Loucy (cell line): ENCODE data around the gene TNK1.

Experiments
- H2AFZ ChIP-seq: fragments of 200-600 bp; sonication (generic); 2 replicates; pipeline ENCODE4 v1.6.0; 2016; ENCODE audit warnings: antibody characterized with exemption, mild to moderate bottlenecking, low read length, moderate library complexity
- H3F3A ChIP-seq: fragments of 200-600 bp; 2 replicates; pipeline ENCODE4 v1.6.0; 2016; ENCODE audit warnings: antibody characterized with exemption, low read depth, mild to moderate bottlenecking
- H3K27me3 ChIP-seq: fragments of 200-600 bp; sonication (generic); 2 replicates; pipeline ENCODE4 v1.6.1; 2014; ENCODE audit warnings: low read length, mild to moderate bottlenecking; ENCODE audit not compliant: insufficient read depth, poor library complexity, severe bottlenecking
- H3K36me3 ChIP-seq: fragments of 200-600 bp; sonication (generic); 2 replicates; pipeline ENCODE4 v1.6.1; 2016; ENCODE audit warnings: low read length; ENCODE audit not compliant: insufficient read depth
- H3K4me1 ChIP-seq: fragments of 200-600 bp; sonication (generic); 2 replicates; pipeline ENCODE4 v1.5.1; 2014; ENCODE audit warnings: low read length, mild to moderate bottlenecking; ENCODE audit not compliant: insufficient read depth, poor library complexity, severe bottlenecking
- H3K4me2 ChIP-seq: fragments of 200-600 bp; sonication (generic); 2 replicates; pipeline ENCODE4 v1.6.0; 2014; ENCODE audit warnings: antibody characterized with exemption, low read length, low read depth, mild to moderate bottlenecking; ENCODE audit not compliant: poor library complexity, severe bottlenecking
- H3K4me3 ChIP-seq: fragments of 200-600 bp; sonication (generic); 2 replicates; pipeline ENCODE4 v1.5.1; 2014; ENCODE audit warnings: low read length, mild to moderate bottlenecking, mixed read lengths; ENCODE audit not compliant: poor library complexity, severe bottlenecking
- H3K79me2 ChIP-seq: fragments of 200-600 bp; sonication (generic); 2 replicates; pipeline ENCODE4 v1.6.1; 2014; ENCODE audit warnings: low read length; ENCODE audit not compliant: insufficient read depth
- H3K9ac ChIP-seq: fragments of 200-600 bp; sonication (generic); 2 replicates; pipeline ENCODE4 v1.6.0; 2014; ENCODE audit warnings: mild to moderate bottlenecking, low read depth, low read length, moderate library complexity; ENCODE audit not compliant: poor library complexity, severe bottlenecking
- H3K9me2 ChIP-seq: fragments of 200-600 bp; sonication (generic); replicated peaks from 2 replicates; pipeline ENCODE4 v1.6.1; 2016; ENCODE audit warnings: low read depth, low read length, mixed read lengths
- H3K9me3 ChIP-seq: fragments of 200-600 bp; sonication (generic); 2 replicates; pipeline ENCODE4 v1.6.1; 2014; ENCODE audit warnings: mild to moderate bottlenecking, antibody characterized with exemption, low read length, low read depth; ENCODE audit not compliant: insufficient read depth
- H4K20me1 ChIP-seq: fragments of 200-600 bp; sonication (generic); 2 replicates; pipeline ENCODE4 v1.6.0; 2014; ENCODE audit warnings: antibody characterized with exemption, low read length, mild to moderate bottlenecking; ENCODE audit not compliant: insufficient read depth, poor library complexity, severe bottlenecking
- CTCF ChIP-seq: fragments of 200-600 bp; sonication (generic); conservative IDR thresholded peaks from 2 replicates; pipeline ENCODE4 v1.5.1; 2014; ENCODE audit warnings: mild to moderate bottlenecking, antibody characterized with exemption, low read length
- EZH2phosphoT487 ChIP-seq: fragments of 200-600 bp; IDR thresholded peaks from 2 replicates; pipeline ENCODE4 v1.6.1; 2018; ENCODE audit warnings: antibody characterized with exemption, mild to moderate bottlenecking, moderate library complexity, borderline replicate concordance

The TNK1 gene

GRCh38 chr17:7408863-7409262 is 28.0 kb downstream of the TNK1 start:
- Histone ChIP-seq H3K9ac (no peak overlapping the region), H3K36me3 (no peaks in the 10 kb centered on the region), H3K4me2 (no peak overlapping the region), H3K9me2 (no peaks in the 10 kb centered on the region), H3K27me3 (no peaks in the 10 kb centered on the region), H3K9me3 (no peaks in the 10 kb centered on the region), H2AFZ (no peak overlapping the region), H4K20me1 (peaks cover 3% of the 10 kb centered on the region), H3F3A (no peaks in the 10 kb centered on the region), H3K79me2 (no peaks in the 10 kb centered on the region), H3K4me3 (no peak overlapping the region), H3K4me1 (peaks cover 11% of the 10 kb centered on the region)
- TF ChIP-seq EZH2phosphoT487 (no peak), CTCF (no peak)

- TF ChIP-seq CTCF (no peak), EZH2phosphoT487 (no peak)
- Histone ChIP-seq H3K4me2 (no peak overlapping the region), H2AFZ (no peak overlapping the region), H3K27me3 (no peaks in the 10 kb centered on the region), H3K9me3 (no peaks in the 10 kb centered on the region), H3F3A (no peaks in the 10 kb centered on the region), H3K4me3 (no peak overlapping the region), H4K20me1 (peaks cover 3% of the 10 kb centered on the region), H3K9me2 (no peaks in the 10 kb centered on the region), H3K9ac (no peak overlapping the region), H3K36me3 (no peaks in the 10 kb centered on the region), H3K4me1 (peaks cover 11% of the 10 kb centered on the region), H3K79me2 (no peaks in the 10 kb centered on the region)
Observed at GRCh38 chr17:7409716-7410115, 28.8 kb downstream of the TNK1 start.

- TF ChIP-seq EZH2phosphoT487, result no peak
- no peaks in the 10 kb centered on the region for H3F3A ChIP-seq
- no peak overlapping the region for H3K9ac ChIP-seq
- H4K20me1 ChIP-seq, result peaks cover under 1% of the 10 kb centered on the region
- no peak overlapping the region for H3K4me2 ChIP-seq
- no peaks in the 10 kb centered on the region for H3K79me2 ChIP-seq
- H2AFZ ChIP-seq, result no peak overlapping the region
- no peaks in the 10 kb centered on the region for H3K9me2 ChIP-seq
- no peaks in the 10 kb centered on the region for H3K36me3 ChIP-seq
- H3K27me3 ChIP-seq, result no peaks in the 10 kb centered on the region
- no peaks in the 10 kb centered on the region for H3K9me3 ChIP-seq
- no peak overlapping the region for H3K4me3 ChIP-seq
- peaks cover 2% of the 10 kb centered on the region for H3K4me1 ChIP-seq
Observed at GRCh38 chr17:7410634-7411426, 29.9 kb downstream of the TNK1 start.

GRCh38 chr17:7411427-7411750 is 30.5 kb downstream of the TNK1 start:
- Histone ChIP-seq H3K36me3 (no peaks in the 10 kb centered on the region), H2AFZ (no peak overlapping the region), H3K79me2 (no peaks in the 10 kb centered on the region), H3K9me3 (no peaks in the 10 kb centered on the region), H4K20me1 (no peaks in the 10 kb centered on the region), H3K9ac (no peak overlapping the region), H3K4me2 (no peak overlapping the region), H3K4me3 (no peak overlapping the region), H3F3A (no peaks in the 10 kb centered on the region), H3K9me2 (no peaks in the 10 kb centered on the region), H3K27me3 (no peaks in the 10 kb centered on the region), H3K4me1 (no peaks in the 10 kb centered on the region)
- TF ChIP-seq CTCF, result no peak
- no peak for TF ChIP-seq EZH2phosphoT487
